Measurements from ENCODE around the gene ACTL9. TPM values are rescaled to one million over a fixed set of nuclear protein-coding genes. Genes with fewer than 3 reads are reported as not detected.
A peak's percentile ranks its signal among the peaks of the same experiment; 100 is the strongest.

ACTL9 gene
- total and polyA plus RNA-seq, 10 of the 15 experiments (the other 5 are each of a cell fraction or from before 2014, with no cell fraction given): not detected

- no peak for TF ChIP-seq SUPT20H (IDR thresholded peaks at IDR 0.05; ENCODE audit: borderline replicate concordance, control insufficient read depth, low read depth, low read length)
- TF ChIP-seq ATF2 (IDR thresholded peaks at IDR 0.05; ENCODE audit: low read length): no peak
- TF ChIP-seq MTA2 (IDR thresholded peaks at IDR 0.05; ENCODE audit: low read depth): no peak
- TF ChIP-seq GABPA (IDR thresholded peaks at IDR 0.05; ENCODE audit: low read depth): no peak
Measured at GRCh38 chr19:8655340-8655709, 43.3 kb downstream of the ACTL9 start (continued).

GRCh38 chr19:8654591-8655339, 43.8 kb downstream of the ACTL9 start:
- no peaks in the 10 kb centered on the region for H3K4me1 ChIP-seq (ENCODE audit: control insufficient read depth, insufficient read depth, low read length)
- no peaks in the 10 kb centered on the region for H3K79me2 ChIP-seq (ENCODE audit: control insufficient read depth, insufficient read depth, low read length)
- H4K20me1 ChIP-seq (ENCODE audit: control insufficient read depth, insufficient read depth): no peaks in the 10 kb centered on the region
- 5% methylated on average over 15 of the region's 15 CpGs for WGBS (ENCODE audit: insufficient coverage, insufficient replicate concordance, low lambda C conversion rate, missing lambda C conversion rate)
- TF ChIP-seq SMC3 (IDR thresholded peaks at IDR 0.05; ENCODE audit: borderline replicate concordance, low read length) (peak; percentile 83), MTA2 (IDR thresholded peaks at IDR 0.05; ENCODE audit: low read depth) (no peak), RAD21 (IDR thresholded peaks at IDR 0.05; ENCODE audit: insufficient read depth, low read depth, low read length) (peak; percentile 85), CTCF (IDR thresholded peaks at IDR 0.05 in 2 of 3, conservative IDR thresholded peaks at IDR 0.05 in 1 of 3; ENCODE audit: control insufficient read depth in 2 of 3, extremely low read depth in 1 of 3, insufficient read depth in 1 of 3, low read depth in 3 of 3, low read length in 3 of 3) (peak; percentile 81 to 95 (median 88)), RUNX3 (IDR thresholded peaks at IDR 0.05; ENCODE audit: low read length) (0 out of 2 replicates have a peak, but pooled peaks have one; percentile 9), YY1 (IDR thresholded peaks at IDR 0.05; ENCODE audit: low read depth, low read length) (0 out of 2 replicates have a peak, but pooled peaks have one; percentile 16), SPI1 (IDR thresholded peaks at IDR 0.05; ENCODE audit: borderline replicate concordance, insufficient read depth, low read depth, low read length) (peak; percentile 24; the same call in 1 of the 2 replicates), DPF2 (IDR thresholded peaks at IDR 0.05) (no peak)
- ChIA-PET RAD21 (ENCODE audit: unreplicated experiment) (interaction anchor here (0.8 to 3.5 kb wide), 2 partner anchors 32 to 39 kb away, joined by 4 to 14 read pairs; no protein-coding TSS in a partner anchor), CTCF (interaction anchor here (0.6 to 3.8 kb wide), 8 partner anchors 13 to 912 kb away, joined by 3 to 49 read pairs (median 4); no protein-coding TSS in a partner anchor), POLR2A (no interaction called here), SMC1A (ENCODE audit: uncharacterized antibody, unreplicated experiment) (interaction anchor here (0.7 to 3.0 kb wide), 4 partner anchors 9 to 39 kb away, joined by 3 to 15 read pairs (median 4); no protein-coding TSS in a partner anchor)
- no TSS peak for BruUV-seq (replicated peaks)
- no peak overlapping the region for H3K27ac ChIP-seq (ENCODE audit: control insufficient read depth, insufficient read depth)
- H3K9me3 ChIP-seq (replicated peaks; ENCODE audit: control insufficient read depth, insufficient read depth, low read length): no peaks in the 10 kb centered on the region
- no peak overlapping the region for H2AFZ ChIP-seq (ENCODE audit: control insufficient read depth, low read depth, low read length)
- no peak overlapping the region for H3K4me3 ChIP-seq
- H3K9ac ChIP-seq (ENCODE audit: control insufficient read depth, insufficient read depth, low read length): no peak overlapping the region
- in situ Hi-C loops (cut with MboI): loop anchor here (5.0 kb wide), 1 partner anchor 428 kb away; no protein-coding TSS in a partner anchor
- intact Hi-C loops (cut with micrococcal nuclease; ENCODE audit: unreplicated experiment): loop anchor here (1.0 to 10.0 kb wide), 3 partner anchors 40 to 1140 kb away; no protein-coding TSS in a partner anchor
- FAIRE-seq: no peak
- no peak for DNase-seq (ENCODE audit: low read depth, low spot score)
- H3K4me2 ChIP-seq (ENCODE audit: control insufficient read depth, insufficient read depth): no peak overlapping the region
- H3K36me3 ChIP-seq (ENCODE audit: control insufficient read depth in 2 of 2, insufficient read depth in 2 of 2, low read length in 1 of 2): no peaks in the 10 kb centered on the region
- ATAC-seq: peak; percentile 73
- H3K27me3 ChIP-seq (replicated peaks in 1 of 2; ENCODE audit: control insufficient read depth in 2 of 2, insufficient read depth in 2 of 2, low read length in 1 of 2): no peaks in the 10 kb centered on the region

Data from GM12878 (cell line).